ENCODE data around the gene IGSF9B. TPM values are rescaled to one million over a fixed set of nuclear protein-coding genes. Genes with fewer than 3 reads are reported as not detected.

IGSF9B gene
- total and polyA plus RNA-seq, 9 of the 15 experiments (the other 6 are each of a cell fraction or from before 2014, with no cell fraction given) = 0.09 TPM; not detected in 8

- no peak for TF ChIP-seq ZNF318 (IDR thresholded peaks at IDR 0.05; ENCODE audit: borderline replicate concordance in 1 of 2, low read depth in 1 of 2)
Observed at GRCh38 chr11:133902506-133902905, 54.3 kb downstream of the IGSF9B start (continued).

- no peak for DNase-seq (ENCODE audit: extremely low read depth in 1 of 4, low spot score in 3 of 4)
- no TSS peak for BruUV-seq (replicated peaks)
- CTCF ChIA-PET (ENCODE audit: low intra/inter-chr PET ratio) = no interaction called here
- H3K27ac ChIP-seq (ENCODE audit: extremely low read depth, low read depth, low read length) = no peak overlapping the region
- H3K9ac ChIP-seq (ENCODE audit: insufficient read depth in 1 of 2, low read depth in 2 of 2, low read length in 2 of 2) = no peak overlapping the region
- H3K4me3 ChIP-seq = no peak overlapping the region
- no peaks in the 10 kb centered on the region for H3K9me1 ChIP-seq (ENCODE audit: control insufficient read depth, insufficient read depth, low read length)
- H2AFZ ChIP-seq (ENCODE audit: low read depth, low read length) = no peak overlapping the region
- WGBS (ENCODE audit: insufficient coverage, low coverage, missing lambda C conversion rate) = 15% methylated on average over 3 of the region's 3 CpGs
- intact Hi-C loops (cut with micrococcal nuclease) (no loop called here), in situ Hi-C loops (cut with MboI) (no loop called here)
- POLR2A ChIA-PET = no interaction called here
- H3K4me2 ChIP-seq (ENCODE audit: insufficient read depth, low read length) = no peak overlapping the region
- H3K4me1 ChIP-seq (replicated peaks in 1 of 2; ENCODE audit: control insufficient read depth in 2 of 2, insufficient read depth in 2 of 2, low read length in 2 of 2) = no peaks in the 10 kb centered on the region
- H3K9me3 ChIP-seq (replicated peaks; ENCODE audit: control insufficient read depth, insufficient read depth, low read depth, low read length) = no peaks in the 10 kb centered on the region
- peaks cover 0 to 12% of the 10 kb centered on the region in 2 experiments; a peak in 2 of 5 replicates for H3K27me3 ChIP-seq (ENCODE audit: control insufficient read depth in 2 of 2, insufficient read depth in 2 of 2, low read length in 2 of 2)
- no peak for ATAC-seq
- H3K79me2 ChIP-seq (ENCODE audit: control insufficient read depth, insufficient read depth, low read length) = no peaks in the 10 kb centered on the region
- peak; percentile 55 for FAIRE-seq
- H4K20me1 ChIP-seq (replicated peaks; ENCODE audit: control insufficient read depth, insufficient read depth, low read length) = no peaks in the 10 kb centered on the region
- H3K36me3 ChIP-seq (ENCODE audit: control insufficient read depth, insufficient read depth, low read length) = no peaks in the 10 kb centered on the region
- no peak for TF ChIP-seq GTF2F1 (IDR thresholded peaks at IDR 0.05; ENCODE audit: low read depth, low read length)
- TF ChIP-seq EWSR1 (IDR thresholded peaks at IDR 0.05; ENCODE audit: borderline replicate concordance, low read depth, partially characterized antibody) = no peak
Observed at GRCh38 chr11:133901999-133902398, 54.8 kb downstream of the IGSF9B start.
